ENCODE results near the gene COA8.

DNA sequence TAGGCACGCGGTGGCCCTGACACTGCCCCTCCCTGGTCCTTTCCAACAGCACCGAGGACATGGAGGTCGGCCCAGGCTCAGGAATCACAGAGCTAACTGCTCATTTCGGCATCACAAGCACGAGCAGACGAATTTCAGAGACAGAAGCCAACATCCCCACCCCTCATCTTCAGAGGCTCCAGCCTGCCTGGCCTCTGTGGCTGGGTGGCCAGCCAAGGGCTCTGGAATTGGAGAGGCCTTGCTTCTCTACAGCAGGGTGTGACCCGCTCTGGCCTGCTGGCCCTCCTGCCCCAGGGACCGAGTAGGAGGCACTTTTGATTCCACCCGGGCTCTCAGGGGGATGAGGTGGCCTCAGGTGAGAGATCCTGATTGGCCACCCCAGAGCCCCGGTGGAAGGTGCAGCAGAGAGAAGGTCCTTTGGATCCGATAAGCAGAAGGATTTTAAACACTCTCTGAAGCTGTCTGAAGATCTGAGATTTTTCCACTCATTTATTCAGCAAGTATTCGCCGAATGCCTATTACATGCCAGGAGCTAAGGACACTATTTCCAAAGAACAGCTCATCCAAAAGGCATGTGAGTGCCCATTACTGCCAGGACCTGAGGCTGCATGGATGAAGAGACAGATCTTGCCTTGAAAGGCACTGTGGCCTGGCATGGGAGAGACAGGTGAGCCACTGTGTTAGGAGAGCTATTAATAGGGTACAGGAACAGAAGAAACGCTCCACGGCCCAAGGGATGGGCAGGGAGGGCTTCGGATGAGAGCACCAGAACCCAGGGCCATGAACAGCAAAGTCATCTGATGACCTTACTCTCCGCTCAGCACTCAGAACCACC, 10.5 kb upstream of the COA8 start:
- TF ChIP-seq POU2F2 (IDR thresholded peaks at IDR 0.05; ENCODE audit: low read depth, low read length) (no peak), PAX5 (IDR thresholded peaks at IDR 0.05; ENCODE audit: insufficient read depth, low read length, severe bottlenecking) (no peak), POLR2AphosphoS5 (IDR thresholded peaks at IDR 0.05; ENCODE audit: low read depth, low read length) (no peak), POLR2A (IDR thresholded peaks at IDR 0.05; ENCODE audit: low read depth, low read length) (no peak)

Measured in GM12891 (cell line).